Glomerular endothelial cell (primary cell): ENCODE measurements around the gene ATG7. TPM values are rescaled to one million over a fixed set of nuclear protein-coding genes. Genes with fewer than 3 reads are reported as not detected.
"Not testable (repeated sequence)": the region's sequence is repeated elsewhere in the genome, so short reads cannot be mapped to it uniquely, and the experiment has no call there.

Experiments used
- DNase-seq: peaks from one replicate; pipeline ENCODE4 v3.0.0-alpha.2; 2011; ENCODE audit warnings: low read depth, low spot score; ENCODE audit errors: extremely low read depth
- total RNA-seq: library from RNA; depleted of rRNA; stranded (reverse); fragments of >200 nt; gene quantifications from 2 replicates; pipeline ENCODE4 v1.2.3, GENCODE V29; 2015

The ATG7 gene
- total RNA-seq, 1 donor from 2014 or later = 53.6 TPM

DNA sequence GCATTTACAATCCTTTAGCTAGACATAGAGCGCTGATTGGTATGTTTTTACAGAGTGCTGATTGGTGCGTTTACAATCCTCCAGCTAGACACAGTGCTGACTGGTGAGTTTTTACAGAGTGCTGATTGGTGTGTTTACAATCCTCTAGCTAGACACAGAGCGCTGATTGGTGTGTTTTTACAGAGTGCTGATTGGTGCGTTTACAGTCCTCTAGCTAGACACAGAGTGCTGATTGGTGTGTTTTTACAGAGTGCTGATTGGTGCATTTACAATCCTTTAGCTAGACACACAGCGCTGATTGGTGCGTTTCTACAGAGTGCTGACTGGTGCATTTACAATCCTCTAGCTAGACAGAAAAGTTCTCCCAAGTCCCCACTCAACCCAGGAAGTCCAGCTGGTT is 76.7 kb downstream of the ATG7 start:
- DNase-seq = not testable (repeated sequence)

DNA sequence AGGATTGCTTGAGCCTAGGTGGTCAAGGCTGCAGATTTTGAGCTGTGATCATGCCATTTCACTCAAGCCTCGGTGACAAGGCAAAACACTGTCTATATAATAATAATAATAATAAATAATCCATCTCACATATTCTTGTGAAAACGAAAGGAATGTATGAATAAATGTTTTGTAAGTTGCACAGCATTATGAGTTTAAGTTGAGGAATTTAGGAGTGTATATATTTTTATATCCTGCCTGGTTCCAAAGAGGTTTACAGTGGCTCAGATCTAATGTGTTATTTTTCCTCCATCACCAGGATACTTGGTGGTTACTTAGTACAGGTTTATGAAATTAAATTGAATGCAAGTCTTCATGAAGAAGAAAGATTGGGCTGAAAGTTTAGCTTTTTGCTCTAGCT is 77.2 kb downstream of the ATG7 start:
- no peak for DNase-seq

DNA sequence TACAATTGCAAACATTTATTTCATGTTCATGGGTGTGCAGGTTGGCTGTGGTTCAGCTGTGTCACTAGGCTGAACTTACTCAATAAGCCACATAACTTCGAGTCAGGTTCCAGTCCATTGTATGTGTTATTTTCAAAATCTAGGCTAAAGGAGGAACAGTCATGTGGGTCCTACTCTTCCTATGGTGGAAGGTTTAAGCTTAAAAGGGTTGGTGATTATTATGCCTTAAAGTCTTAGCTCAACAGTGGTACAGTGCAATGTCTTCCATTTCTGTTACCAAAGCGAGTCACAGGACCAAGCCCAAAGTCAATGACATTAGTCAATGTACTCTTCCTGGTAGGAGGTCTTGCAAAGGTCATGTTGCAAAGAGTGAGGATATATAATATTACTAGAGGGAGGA is 78.2 kb downstream of the ATG7 start:
- DNase-seq = no peak

DNA sequence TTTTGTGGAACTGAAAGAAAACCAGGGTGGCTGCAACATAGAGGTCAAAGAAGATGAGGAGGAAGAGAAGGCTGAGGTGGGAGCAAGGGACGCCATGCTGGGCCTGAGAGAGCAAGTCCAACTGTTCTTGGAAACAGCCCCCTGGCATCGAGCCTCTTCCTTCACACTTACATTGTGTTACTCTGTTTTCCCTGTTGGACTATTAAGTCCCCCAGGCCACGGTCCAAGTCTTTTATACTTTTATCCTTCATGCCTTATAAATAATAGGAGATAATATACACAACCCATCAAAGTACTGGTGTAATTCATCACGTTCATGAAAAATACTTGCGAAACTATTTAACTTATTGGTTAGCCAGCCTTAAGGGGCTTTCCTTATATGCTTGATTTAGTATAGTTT is 79.3 kb downstream of the ATG7 start:
- no peak for DNase-seq

DNA sequence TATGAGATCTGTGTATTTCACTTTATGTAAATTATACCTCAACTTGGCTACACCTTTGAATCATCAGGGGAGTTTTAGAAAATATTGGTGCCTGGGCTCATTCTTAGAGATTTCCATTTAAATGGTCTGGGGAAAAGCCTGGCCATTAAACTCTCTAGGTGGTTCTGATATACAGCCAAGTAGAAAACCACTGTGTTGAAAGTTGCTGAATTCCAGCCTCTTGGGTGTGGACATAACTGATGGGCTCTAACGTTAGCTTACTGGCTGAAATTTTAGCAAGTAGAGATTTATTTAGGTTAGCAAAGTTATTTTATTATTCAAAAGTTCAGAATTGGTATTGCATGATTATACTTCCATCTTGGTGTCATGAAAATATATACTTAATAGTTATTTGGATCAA is 84.1 kb downstream of the ATG7 start:
- DNase-seq = no peak

DNA sequence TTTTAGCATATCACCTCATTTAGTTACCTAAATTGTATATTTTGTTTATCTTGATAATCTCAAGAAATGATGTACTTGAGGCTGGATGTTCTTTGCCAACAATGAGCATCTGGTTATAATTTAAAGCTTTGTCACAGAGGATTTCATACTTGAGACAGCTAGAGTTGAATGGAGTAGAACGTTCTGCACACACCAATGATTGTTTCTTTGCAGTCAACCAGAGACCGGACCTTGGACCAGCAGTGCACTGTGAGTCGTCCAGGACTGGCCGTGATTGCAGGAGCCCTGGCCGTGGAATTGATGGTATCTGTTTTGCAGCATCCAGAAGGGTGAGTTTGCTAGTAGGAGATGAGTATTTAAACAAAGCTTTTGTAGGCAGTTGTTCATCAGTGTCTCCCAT is 90.4 kb downstream of the ATG7 start:
- no peak for DNase-seq

DNA sequence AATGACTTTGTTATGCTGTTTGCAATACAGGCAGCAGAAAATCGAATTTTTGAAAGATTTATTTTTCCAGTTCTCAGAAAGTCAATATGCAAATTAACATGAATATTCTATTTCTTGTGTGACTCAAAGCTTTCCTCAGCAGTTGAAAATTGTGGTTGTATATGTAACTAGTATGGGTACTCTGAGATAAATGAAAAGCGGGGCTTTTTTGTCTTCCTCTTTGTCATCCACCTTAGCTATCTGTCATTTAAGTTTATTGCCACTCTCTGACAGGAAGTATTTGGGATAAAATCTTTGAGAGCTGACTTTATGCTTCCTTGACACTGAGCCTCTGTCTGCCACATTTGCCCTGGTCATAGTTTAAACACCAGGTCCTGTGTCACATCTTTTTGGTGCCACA is 91.5 kb downstream of the ATG7 start:
- no peak for DNase-seq

DNA sequence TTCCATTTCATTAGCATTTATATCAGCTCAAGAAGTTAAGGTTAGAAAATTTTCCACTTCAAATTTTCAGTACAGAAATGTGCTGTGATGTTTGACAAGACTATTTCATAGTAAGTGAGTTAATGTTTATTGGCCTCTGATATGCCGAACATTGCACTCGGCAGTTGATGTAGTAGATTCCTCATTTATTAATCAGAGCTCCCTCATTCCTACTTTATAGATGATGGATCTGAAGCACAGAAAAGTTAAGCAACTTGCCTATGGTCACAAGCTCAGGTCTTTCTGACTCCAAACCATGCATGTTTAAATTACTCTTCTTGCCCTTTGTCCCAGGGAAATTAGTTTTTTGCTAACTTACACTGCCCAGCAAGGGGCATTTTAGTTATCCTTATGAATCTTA is 92.0 kb downstream of the ATG7 start:
- DNase-seq = no peak

DNA sequence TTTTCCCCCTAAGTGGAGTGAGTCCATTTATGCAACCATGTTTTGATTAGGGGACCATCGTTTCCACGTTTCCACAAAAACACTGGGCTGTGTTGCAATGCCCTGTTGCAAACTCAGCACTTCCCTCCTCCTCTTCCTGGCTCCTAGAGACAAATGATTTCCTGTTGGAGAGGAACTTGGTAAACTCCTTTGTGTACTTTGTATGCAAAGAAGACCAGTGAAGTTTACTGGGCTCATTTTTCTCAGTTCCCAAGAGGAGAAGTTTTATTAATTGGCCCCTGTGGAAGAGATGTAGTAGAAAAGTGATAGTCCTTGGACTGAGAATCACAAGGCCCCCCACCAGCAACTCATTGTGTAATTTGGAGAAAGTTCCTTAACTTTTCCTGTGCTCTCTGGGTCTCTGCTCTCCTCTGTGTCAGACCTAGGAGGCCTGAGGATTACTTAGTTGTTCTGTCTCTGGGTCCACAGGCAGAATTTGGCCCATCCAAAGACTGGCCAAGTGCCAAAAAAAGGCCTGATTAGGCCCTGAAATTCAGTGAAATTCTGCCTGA is 95.0 kb downstream of the ATG7 start:
- peak; percentile 83 for DNase-seq

DNA sequence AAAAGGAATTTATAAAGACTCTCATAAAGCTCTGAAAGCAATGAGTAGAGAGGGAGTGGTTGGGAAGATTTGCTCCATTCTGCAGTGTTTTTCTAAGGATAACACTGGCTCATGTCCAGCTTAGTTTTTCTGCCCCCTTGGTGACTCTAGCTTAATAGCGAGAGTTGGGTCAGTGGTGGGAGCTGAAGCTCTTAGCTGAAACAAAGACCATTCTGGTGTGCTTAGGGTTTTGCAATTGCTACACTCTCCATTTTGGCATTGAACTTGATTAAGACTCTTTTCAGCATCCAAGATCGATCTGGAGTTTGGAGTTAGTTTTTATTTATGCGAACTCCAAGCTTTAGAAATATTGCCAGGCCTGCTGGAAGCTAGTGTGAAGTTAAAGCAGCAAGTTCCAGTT is 98.0 kb downstream of the ATG7 start:
- no peak for DNase-seq

DNA sequence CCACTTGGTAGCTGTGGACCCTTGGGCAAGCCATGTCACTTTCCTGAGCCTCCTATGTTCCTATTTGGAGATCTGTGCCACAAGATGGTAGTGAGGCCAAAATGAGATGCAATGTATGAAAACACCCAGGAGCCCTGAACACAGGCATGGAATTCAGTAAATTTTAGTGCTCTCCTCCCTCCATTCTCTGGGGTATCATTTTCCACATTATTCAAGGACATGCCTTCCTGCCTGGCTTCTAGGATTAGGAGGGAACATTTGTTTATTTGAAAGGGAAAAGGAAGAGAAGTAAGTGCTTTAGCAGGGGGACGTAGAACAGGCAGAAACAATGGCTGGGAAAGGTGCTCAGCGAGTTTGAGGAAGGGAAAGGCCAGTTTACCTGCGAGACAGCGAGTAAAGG is 98.8 kb downstream of the ATG7 start:
- no peak for DNase-seq

DNA sequence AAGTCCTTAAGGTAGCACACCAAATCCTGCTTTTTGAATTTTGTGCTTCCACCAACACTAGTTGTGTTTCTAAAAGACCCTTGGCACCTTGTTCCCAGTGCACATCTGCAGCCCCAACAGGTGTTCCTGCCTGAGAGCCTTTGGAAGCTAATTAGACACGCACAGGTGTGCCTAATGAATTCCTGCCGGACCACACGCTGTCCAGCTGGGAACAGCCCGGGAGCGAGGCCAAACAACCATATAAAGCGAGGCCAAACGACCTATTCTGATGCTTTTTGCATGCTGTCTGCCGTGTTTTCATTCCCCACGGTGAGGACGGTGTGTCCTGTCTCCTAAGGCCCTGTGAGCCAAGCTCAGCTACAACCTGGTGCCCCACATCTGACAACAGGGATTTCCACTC is 99.5 kb downstream of the ATG7 start:
- DNase-seq = no peak

DNA sequence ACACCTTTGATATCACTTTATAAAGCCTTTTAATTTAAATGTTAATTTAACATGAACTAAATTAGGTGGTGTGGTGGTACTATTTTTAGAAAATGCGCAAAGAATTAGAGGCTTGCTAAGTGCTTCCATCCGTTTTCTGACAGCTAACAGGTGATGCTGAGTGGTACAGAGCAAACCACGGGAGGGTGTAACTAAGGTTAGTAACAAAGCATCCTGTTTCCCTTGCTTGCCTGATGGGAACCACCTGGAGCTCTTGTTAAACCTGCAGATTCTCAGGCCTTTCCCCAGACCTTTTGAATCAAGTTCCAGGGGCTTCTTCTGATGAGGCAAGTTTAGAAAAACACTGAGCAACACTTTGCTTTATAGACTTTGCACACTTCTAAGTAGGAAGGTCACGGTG is 101.0 kb downstream of the ATG7 start:
- DNase-seq = no peak

DNA sequence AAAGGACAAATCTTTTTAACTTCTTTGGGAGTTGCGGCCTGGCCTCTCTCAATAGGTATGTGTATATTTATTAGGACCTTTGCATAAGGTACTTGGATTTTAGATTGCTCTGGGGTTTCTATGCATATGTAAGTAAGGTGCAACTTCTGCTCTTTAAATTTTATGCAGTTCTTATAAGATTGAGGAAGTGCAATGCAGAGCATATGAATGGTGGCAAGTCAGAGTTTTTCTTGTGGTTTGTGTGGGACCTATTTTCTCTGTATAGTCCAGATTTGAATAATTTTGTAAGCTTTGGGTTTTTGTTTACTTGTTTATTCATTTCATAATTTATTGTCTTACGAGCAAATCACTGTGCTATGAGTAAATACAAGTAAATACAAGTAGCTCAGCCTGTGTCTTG is 101.5 kb downstream of the ATG7 start:
- no peak for DNase-seq

DNA sequence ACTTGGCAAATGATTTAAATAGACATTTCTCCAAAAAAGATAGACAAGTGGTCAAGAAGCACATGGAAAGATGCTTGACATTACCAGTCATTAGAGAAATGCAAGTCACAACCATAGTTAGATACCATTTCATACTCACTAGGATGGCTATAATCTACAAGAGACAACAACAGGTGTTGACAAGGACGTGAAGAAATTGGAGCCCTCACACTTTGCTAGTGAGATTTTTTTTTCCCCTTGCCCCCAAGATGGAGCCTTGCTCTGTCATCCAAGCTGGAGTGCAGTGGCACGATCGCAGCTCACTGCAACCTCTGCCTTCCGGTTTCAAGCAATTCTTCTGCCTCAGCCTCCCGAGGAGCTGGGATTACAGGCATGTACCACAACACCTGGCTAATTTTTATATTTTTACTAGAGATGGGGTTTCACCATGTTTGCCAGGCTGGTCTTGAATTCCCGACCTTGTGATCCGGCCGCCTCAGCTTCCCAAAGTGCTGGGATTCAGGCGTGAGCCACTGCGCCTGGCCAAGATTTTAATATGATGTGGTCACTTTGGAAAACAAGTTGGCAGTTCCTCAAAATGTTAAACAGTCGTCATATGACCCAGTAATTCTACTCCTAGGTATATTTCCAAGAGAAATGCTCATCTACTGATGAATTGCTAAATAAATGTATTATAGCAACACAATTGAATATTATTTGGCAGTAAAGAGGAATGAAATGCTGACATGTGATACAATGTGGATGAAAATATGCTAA is 103.3 kb downstream of the ATG7 start:
- no peak for DNase-seq

DNA sequence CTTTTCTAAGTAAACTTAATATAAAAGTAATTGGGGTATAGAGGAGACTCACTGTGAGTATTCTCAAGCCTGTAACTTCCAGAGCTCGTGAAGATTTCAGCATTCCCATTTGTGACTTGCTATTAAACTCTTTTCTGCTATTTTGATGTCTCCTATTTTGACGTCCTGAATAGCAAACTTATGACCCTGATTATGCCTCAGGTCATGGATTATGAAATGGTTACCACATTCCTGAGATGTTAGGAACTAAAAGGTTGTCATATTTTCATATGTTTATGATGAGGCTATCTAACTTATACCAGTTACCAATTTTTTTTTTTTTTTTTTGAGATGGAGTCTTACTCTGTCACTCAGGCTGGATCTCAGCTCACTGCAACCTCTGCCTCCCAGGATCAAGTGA is 105.5 kb downstream of the ATG7 start:
- DNase-seq = no peak

DNA sequence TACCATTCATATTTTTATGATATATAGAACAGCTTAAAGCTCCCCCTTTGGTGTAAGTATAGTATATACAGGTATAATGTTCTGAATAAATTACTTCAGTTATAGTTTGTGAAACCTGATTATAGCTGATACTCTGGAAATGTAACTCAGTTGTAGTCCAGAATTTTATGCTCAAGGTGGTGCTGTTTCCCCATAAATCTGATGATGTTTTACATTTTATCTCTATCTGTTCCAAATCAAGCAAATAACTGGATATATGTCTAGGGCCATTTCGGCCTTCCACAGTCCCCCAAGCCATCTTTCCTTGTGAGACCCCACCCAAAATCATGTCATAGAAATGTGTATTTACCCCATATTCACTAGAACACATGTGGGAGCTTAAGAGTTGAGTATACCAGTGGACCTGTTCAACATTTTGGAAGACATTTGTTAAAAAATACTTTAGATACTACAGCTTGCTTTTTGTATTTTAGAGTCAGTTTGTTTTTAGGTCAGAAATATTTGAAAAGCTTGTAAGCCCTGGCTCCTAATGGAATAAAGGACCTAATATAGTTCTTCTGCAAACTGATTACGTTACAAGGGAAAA is 107.1 kb downstream of the ATG7 start:
- peak; percentile 72 for DNase-seq

DNA sequence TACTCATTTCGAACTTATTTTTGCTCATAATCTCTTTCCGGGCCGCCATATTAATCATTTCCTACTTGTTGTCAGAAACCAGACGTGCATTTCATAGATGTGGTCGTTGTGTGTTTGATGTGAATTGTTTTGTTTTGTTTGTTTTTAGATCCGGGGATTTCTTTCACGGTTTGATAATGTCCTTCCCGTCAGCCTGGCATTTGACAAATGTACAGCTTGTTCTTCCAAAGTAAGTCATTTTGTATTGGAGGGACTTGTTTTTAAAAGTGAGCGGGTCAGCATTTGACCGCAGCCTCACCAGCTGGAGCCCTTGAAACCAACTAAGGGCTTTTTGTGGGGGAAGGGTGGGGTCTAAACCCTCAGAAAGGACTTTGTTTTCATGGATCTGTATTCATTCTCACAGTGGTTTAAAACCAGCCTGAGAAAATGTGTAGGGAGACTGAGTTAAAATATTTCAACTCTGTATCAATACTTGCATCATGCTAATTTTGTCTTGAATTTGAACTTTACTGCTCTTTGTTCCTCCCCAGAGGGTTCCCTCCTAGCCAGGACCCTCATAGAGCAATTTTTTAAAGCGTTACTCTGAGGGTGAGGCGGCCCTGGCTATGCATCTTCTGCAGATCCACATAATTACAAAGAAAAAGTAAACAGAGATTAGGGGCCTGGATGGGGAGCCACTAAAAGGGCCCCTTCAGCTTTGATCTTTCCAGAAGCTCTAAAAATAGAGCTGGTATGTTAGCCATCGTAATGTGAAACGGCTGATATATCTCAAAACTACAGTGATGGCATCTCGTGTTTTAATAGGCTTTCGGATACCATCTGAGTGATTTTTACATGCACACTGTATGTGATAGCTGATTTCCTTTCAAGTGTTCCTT is 107.9 kb downstream of the ATG7 start:
- peak; percentile 77 for DNase-seq

DNA sequence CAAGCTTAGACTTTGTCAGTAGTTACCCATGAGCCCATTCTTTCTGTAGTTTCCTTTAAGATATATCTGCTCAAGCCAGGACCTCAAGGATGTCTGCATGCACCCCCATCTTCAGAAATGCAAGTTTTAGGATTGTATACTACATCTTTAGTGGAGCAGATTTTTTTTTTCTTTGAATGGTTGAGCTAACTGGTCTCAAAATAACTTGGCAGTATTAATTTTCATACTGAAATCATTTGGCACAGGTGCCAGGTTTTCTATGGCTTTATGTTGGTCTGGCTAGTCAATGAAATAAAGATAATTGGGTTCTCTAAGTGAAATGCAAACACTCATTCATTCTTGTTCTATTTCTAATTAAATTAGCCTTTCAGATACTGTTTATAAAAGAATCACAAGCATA is 108.9 kb downstream of the ATG7 start:
- DNase-seq = no peak

DNA sequence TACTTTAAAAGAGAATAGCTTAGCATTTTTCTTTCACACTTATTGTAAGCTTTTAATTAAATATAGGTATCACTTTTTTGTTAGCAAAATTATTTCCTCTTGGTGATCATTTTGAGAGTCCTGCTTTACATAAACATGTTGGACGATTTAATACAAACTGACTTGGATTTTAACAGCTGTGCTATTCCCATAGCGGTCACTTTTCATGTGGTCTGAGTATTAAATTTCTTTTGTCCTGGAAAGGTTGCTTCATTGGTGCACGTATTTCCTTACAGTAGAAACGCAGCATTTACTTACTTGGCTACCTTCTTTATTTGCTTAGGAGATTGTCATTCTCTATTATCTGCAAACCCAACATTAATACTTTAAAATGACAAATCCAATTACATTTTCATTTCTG is 109.4 kb downstream of the ATG7 start:
- no peak for DNase-seq

DNA sequence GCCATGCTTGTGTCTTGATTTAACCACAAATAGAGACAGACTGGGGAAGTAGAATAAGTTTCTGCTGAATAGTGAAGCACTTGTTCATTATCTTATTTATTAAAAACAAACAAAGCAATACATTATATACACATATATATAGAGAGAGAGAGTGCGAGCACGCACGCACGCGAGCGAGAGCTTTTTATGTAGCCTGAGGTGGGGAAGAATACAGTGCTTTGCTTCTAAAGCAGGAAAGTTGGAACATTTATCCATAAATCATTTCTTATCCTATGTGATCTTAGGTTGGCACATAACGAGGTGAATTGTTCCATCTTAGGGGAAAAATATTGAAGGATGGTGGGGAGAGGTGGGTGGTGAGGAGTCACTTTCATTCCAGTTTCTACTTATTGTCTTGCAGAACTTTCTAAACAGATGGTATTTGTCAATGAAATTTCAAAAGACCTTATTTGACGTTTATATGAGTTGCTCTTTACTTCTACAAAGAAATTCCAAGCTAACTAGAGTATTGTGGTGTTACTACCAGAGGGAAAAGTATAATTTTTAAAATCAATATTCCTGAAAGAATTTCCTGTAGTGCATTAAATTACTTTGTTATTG is 110.0 kb downstream of the ATG7 start:
- DNase-seq = no peak
